K562 (cell line): ENCODE measurements around the gene PRR36. TPM values are rescaled to one million over a fixed set of nuclear protein-coding genes. Genes with fewer than 3 reads are reported as not detected.

Experiments
- BHLHE40 ChIP-seq: IDR thresholded peaks from 2 replicates; pipeline ENCODE4 v1.6.1; 2011; ENCODE audit warnings: low read length, improper control_type of control experiment
- ESRRA ChIP-seq: fragments of 450-650 bp; IDR thresholded peaks from 2 replicates; pipeline ENCODE4 v1.6.1; 2014; ENCODE audit warnings: low read depth, mild to moderate bottlenecking, moderate library complexity, borderline replicate concordance
- FOS ChIP-seq: IDR thresholded peaks from 3 replicates; pipeline ENCODE4 v1.6.1; 2011; ENCODE audit not compliant: insufficient read length; ENCODE audit errors: extremely low read depth
- JUN ChIP-seq, 2 experiments: sonication (generic) in 1 of 2; formaldehyde crosslinking in 1 of 2; IDR thresholded peaks; 2 replicates each; pipeline versions ENCODE4 v1.6.1 to v1.8.0; 2012 to 2022; ENCODE audit warnings: borderline replicate concordance in 2 of 2, mild to moderate bottlenecking in 2 of 2, improper control_type of control experiment in 1 of 2, low read depth in 1 of 2, low read length in 1 of 2, missing genetic modification reagents in 1 of 2
- KDM5B ChIP-seq: fragments of 200-600 bp; sonication (generic); IDR thresholded peaks from 2 replicates; pipeline ENCODE4 v1.6.1; 2012; ENCODE audit warnings: low read depth, mild to moderate bottlenecking, moderate library complexity, low read length, control low read depth, inconsistent platforms; ENCODE audit not compliant: insufficient replicate concordance
- POLR2B ChIP-seq: fragments of 450-650 bp; IDR thresholded peaks from 2 replicates; pipeline ENCODE4 v1.6.1; 2018; ENCODE audit warnings: low read depth; ENCODE audit not compliant: partially characterized antibody
- POLR2G ChIP-seq: fragments of 200-400 bp; formaldehyde crosslinking; IDR thresholded peaks from 2 replicates; pipeline ENCODE4 v1.6.1; 2017; ENCODE audit warnings: low read depth, mild to moderate bottlenecking, antibody characterized with exemption, low read length, moderate library complexity
- PRPF4 ChIP-seq: fragments of 200-400 bp; formaldehyde crosslinking; IDR thresholded peaks from one replicate; pipeline ENCODE4 v1.6.1; 2017; ENCODE audit warnings: low read length, low read depth, mild to moderate bottlenecking; ENCODE audit not compliant: insufficient read depth, poor library complexity, severe bottlenecking
- RBFOX2 ChIP-seq: fragments of 200-400 bp; formaldehyde crosslinking; IDR thresholded peaks from 2 replicates; pipeline ENCODE4 v1.6.1; 2017; ENCODE audit warnings: low read depth, mild to moderate bottlenecking, low read length, moderate library complexity
- RBM22 ChIP-seq: fragments of 200-400 bp; formaldehyde crosslinking; IDR thresholded peaks from 2 replicates; pipeline ENCODE4 v1.6.1; 2018; ENCODE audit warnings: low read length, low read depth; ENCODE audit not compliant: poor library complexity, severe bottlenecking
- RFX1 ChIP-seq: fragments of 450-650 bp; IDR thresholded peaks from 2 replicates; pipeline ENCODE4 v1.6.1; 2016; ENCODE audit warnings: mild to moderate bottlenecking, moderate library complexity
- TAF1 ChIP-seq: IDR thresholded peaks from 2 replicates; pipeline ENCODE4 v1.6.1; 2011; ENCODE audit warnings: mild to moderate bottlenecking, low read length, moderate library complexity; ENCODE audit not compliant: insufficient read depth, control insufficient read depth, severe bottlenecking; ENCODE audit errors: extremely low read depth
- THRAP3 ChIP-seq: fragments of 450-650 bp; IDR thresholded peaks from 2 replicates; pipeline ENCODE4 v1.6.1; 2016; ENCODE audit warnings: mild to moderate bottlenecking, inconsistent platforms, borderline replicate concordance
- TSC22D4 ChIP-seq: fragments of 450-650 bp; IDR thresholded peaks from 2 replicates; pipeline ENCODE4 v1.6.1; 2016; ENCODE audit warnings: missing genetic modification characterization, missing biosample characterization, control low read depth
- ZNF124 ChIP-seq: sonication (generic); formaldehyde crosslinking; IDR thresholded peaks from 2 replicates; pipeline ENCODE4 v1.8.1; 2022; ENCODE audit warnings: missing genetic modification reagents
- ZNF146 ChIP-seq: IDR thresholded peaks from one replicate; pipeline ENCODE4 v1.6.1; 2018; ENCODE audit warnings: missing compliant biosample characterization; ENCODE audit not compliant: unreplicated experiment
- ZNF175 ChIP-seq: fragments of 200-800 bp; sonication (Bioruptor generic); IDR thresholded peaks from 2 replicates; pipeline ENCODE4 v1.6.1; 2016; ENCODE audit warnings: low read depth, mild to moderate bottlenecking, missing genetic modification characterization, missing compliant biosample characterization
- ZNF695 ChIP-seq: fragments of 450-650 bp; formaldehyde crosslinking; IDR thresholded peaks from 2 replicates; pipeline ENCODE4 v1.4.0; 2020; ENCODE audit warnings: mild to moderate bottlenecking, moderate library complexity
- polyA plus RNA-seq, 8 experiments: library from polyadenylated mRNA; depleted of rRNA in 4 of 8; stranded (reverse) in 5 of 8; unstranded in 3 of 8; fragments of >200 nt; fragmentation: Nextera tagmentation in 2 of 8; fragmentation: Illumina TruSeq in 1 of 8; extraction: Ambion mirVana in 2 of 8; extraction: Trizol in 1 of 8; gene quantifications; 2 replicates each; pipeline versions ENCODE4 v1.2.1 to v1.2.3, GENCODE V29; 2011 to 2014; ENCODE audit warnings: inconsistent platforms in 1 of 8, missing spikeins in 1 of 8
- total RNA-seq, 7 experiments: library from RNA; depleted of rRNA in 6 of 7; stranded (reverse); fragments of >200 nt in 6 of 7; fragmentation: Illumina TruSeq in 2 of 7; extraction: Trizol in 2 of 7; gene quantifications; 2 replicates each; pipeline versions ENCODE4 v1.2.1 to v1.2.3, GENCODE V29; 2011 to 2021; ENCODE audit warnings: low replicate concordance in 1 of 7
- TF ChIP-seq, protein P1 (sequence below), 2 experiments: IDR thresholded peaks in 1 of 2; conservative IDR thresholded peaks in 1 of 2; 2 replicates each; pipeline ENCODE4 v1.6.1; 2016; ENCODE audit warnings: low read depth in 2 of 2, mild to moderate bottlenecking in 1 of 2, missing compliant biosample characterization in 1 of 2, missing genetic modification characterization in 1 of 2, moderate library complexity in 1 of 2
- TF ChIP-seq, protein P2 (sequence below): fragments of 200-800 bp; sonication (Bioruptor generic); IDR thresholded peaks from 2 replicates; pipeline ENCODE4 v1.6.1; 2017; ENCODE audit warnings: missing genetic modification characterization, missing compliant biosample characterization
- TF ChIP-seq, protein P3 (sequence below): fragments of 450-650 bp; formaldehyde crosslinking; conservative IDR thresholded peaks from 2 replicates; pipeline ENCODE4 v1.4.0; 2022; ENCODE audit warnings: mild to moderate bottlenecking, missing genetic modification characterization

PRR36 gene
- total and polyA plus RNA-seq, 9 of the 15 experiments (the other 6 are each of a cell fraction or from before 2014, with no cell fraction given) = 0.05 to 0.42 (median 0.06) TPM; not detected in 6

- TF ChIP-seq JUN (IDR thresholded peaks at IDR 0.05; ENCODE audit: borderline replicate concordance, low read depth, low read length) (no peak), JUN (CRISPR knock-in tag; IDR thresholded peaks at IDR 0.05; ENCODE audit: borderline replicate concordance) (no peak), RBM22 (peak; percentile 8), TSC22D4 (tag) (no peak), ZNF124 (no peak), PRPF4 (no peak), THRAP3 (no peak), KDM5B (no peak), TAF1 (no peak), POLR2B (peak; percentile 25), RBFOX2 (peak; percentile 50), FOS (no peak), BHLHE40 (no peak), ZNF695 (CRISPR knock-in tag) (no peak), ZNF175 (no peak), POLR2G (peak; percentile 68), ZNF146 (CRISPR knock-in tag) (no peak), ESRRA (no peak), RFX1 (no peak)
- TF ChIP-seq, protein P1, sequence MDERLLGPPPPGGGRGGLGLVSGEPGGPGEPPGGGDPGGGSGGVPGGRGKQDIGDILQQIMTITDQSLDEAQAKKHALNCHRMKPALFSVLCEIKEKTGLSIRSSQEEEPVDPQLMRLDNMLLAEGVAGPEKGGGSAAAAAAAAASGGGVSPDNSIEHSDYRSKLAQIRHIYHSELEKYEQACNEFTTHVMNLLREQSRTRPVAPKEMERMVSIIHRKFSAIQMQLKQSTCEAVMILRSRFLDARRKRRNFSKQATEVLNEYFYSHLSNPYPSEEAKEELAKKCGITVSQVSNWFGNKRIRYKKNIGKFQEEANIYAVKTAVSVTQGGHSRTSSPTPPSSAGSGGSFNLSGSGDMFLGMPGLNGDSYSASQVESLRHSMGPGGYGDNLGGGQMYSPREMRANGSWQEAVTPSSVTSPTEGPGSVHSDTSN (CRISPR knock-in tag; IDR thresholded peaks at IDR 0.05; ENCODE audit: low read depth) = no peak
- TF ChIP-seq, protein P1 (tag; conservative IDR thresholded peaks at IDR 0.05; ENCODE audit: low read depth) = no peak
- TF ChIP-seq, protein P2, sequence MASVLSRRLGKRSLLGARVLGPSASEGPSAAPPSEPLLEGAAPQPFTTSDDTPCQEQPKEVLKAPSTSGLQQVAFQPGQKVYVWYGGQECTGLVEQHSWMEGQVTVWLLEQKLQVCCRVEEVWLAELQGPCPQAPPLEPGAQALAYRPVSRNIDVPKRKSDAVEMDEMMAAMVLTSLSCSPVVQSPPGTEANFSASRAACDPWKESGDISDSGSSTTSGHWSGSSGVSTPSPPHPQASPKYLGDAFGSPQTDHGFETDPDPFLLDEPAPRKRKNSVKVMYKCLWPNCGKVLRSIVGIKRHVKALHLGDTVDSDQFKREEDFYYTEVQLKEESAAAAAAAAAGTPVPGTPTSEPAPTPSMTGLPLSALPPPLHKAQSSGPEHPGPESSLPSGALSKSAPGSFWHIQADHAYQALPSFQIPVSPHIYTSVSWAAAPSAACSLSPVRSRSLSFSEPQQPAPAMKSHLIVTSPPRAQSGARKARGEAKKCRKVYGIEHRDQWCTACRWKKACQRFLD (CRISPR knock-in tag) = no peak
- TF ChIP-seq, protein P3, sequence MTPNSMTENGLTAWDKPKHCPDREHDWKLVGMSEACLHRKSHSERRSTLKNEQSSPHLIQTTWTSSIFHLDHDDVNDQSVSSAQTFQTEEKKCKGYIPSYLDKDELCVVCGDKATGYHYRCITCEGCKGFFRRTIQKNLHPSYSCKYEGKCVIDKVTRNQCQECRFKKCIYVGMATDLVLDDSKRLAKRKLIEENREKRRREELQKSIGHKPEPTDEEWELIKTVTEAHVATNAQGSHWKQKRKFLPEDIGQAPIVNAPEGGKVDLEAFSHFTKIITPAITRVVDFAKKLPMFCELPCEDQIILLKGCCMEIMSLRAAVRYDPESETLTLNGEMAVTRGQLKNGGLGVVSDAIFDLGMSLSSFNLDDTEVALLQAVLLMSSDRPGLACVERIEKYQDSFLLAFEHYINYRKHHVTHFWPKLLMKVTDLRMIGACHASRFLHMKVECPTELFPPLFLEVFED (CRISPR knock-in tag) = no peak
These were observed 38.7 kb upstream of the PRR36 start (continued) for GRCh38 chr19:7912697-7913564.
